GM23338 (cell line): Measurements from ENCODE around the gene CEP135. TPM values are rescaled to one million over a fixed set of nuclear protein-coding genes. Genes with fewer than 3 reads are reported as not detected.
A peak's percentile ranks its signal among the peaks of the same experiment; 100 is the strongest.

Source experiments
- ATAC-seq: fragments of 200-7000 bp; cut with Tn5 transposase; 3 replicates; pipeline ENCODE4 v1.9.1; 2020
- DNase-seq: peaks from one replicate; pipeline ENCODE4 v3.0.0-alpha.2; 2015; ENCODE audit warnings: low spot score
- H2AFZ ChIP-seq: fragments of 200-600 bp; sonication (generic); 2 replicates; pipeline ENCODE4 v1.8.0; 2016; ENCODE audit warnings: antibody characterized with exemption, mild to moderate bottlenecking, moderate library complexity
- H3F3A ChIP-seq: fragments of 200-600 bp; sonication (generic); replicated peaks from 2 replicates; pipeline ENCODE4 v1.8.0; 2017; ENCODE audit warnings: antibody characterized with exemption, mixed run types, low read depth
- H3K27ac ChIP-seq: fragments of 200-600 bp; sonication (generic); 2 replicates; pipeline ENCODE4 v1.6.1; 2016; ENCODE audit warnings: low read depth
- H3K27me3 ChIP-seq: fragments of 200-600 bp; sonication (generic); 2 replicates; pipeline ENCODE4 v1.8.0; 2016; ENCODE audit warnings: mild to moderate bottlenecking, mixed run types, moderate library complexity; ENCODE audit not compliant: insufficient read depth
- H3K36me3 ChIP-seq: fragments of 200-600 bp; sonication (generic); 2 replicates; pipeline ENCODE4 v1.8.0; 2016; ENCODE audit warnings: mild to moderate bottlenecking; ENCODE audit not compliant: insufficient read depth
- H3K4me1 ChIP-seq: fragments of 200-600 bp; sonication (generic); 2 replicates; pipeline ENCODE4 v1.8.0; 2016; ENCODE audit warnings: mild to moderate bottlenecking, moderate library complexity; ENCODE audit not compliant: insufficient read depth
- H3K4me2 ChIP-seq: fragments of 200-600 bp; sonication (generic); 2 replicates; pipeline ENCODE4 v1.7.1; 2017; ENCODE audit warnings: mixed run types
- H3K4me3 ChIP-seq: fragments of 200-600 bp; sonication (generic); 2 replicates; pipeline ENCODE4 v1.6.1; 2016; ENCODE audit warnings: mixed run types
- H3K79me2 ChIP-seq: fragments of 200-600 bp; sonication (generic); replicated peaks from 2 replicates; pipeline ENCODE4 v1.8.0; 2017; ENCODE audit warnings: mild to moderate bottlenecking; ENCODE audit not compliant: insufficient read depth
- H3K9me2 ChIP-seq: fragments of 200-600 bp; sonication (generic); 2 replicates; pipeline ENCODE4 v1.8.0; 2017; ENCODE audit not compliant: insufficient read depth
- H4K20me1 ChIP-seq: fragments of 200-600 bp; sonication (generic); replicated peaks from 2 replicates; pipeline ENCODE4 v1.8.0; 2017; ENCODE audit warnings: mild to moderate bottlenecking; ENCODE audit not compliant: insufficient read depth
- H3K27ac Mint-ChIP-seq: 2 replicates; pipeline ENCODE4 v1.8.0; 2020; ENCODE audit warnings: inconsistent platforms, mild to moderate bottlenecking, moderate library complexity, mixed read lengths
- H3K27me3 Mint-ChIP-seq: 3 replicates; pipeline ENCODE4 v1.8.0; 2022; ENCODE audit warnings: low read depth, mild to moderate bottlenecking, moderate library complexity, mixed read lengths, inconsistent platforms; ENCODE audit not compliant: insufficient read depth, poor library complexity
- H3K36me3 Mint-ChIP-seq: 3 replicates; pipeline ENCODE4 v1.8.0; 2021; ENCODE audit warnings: low read depth, mild to moderate bottlenecking, inconsistent platforms, moderate library complexity, mixed read lengths
- H3K4me1 Mint-ChIP-seq: 3 replicates; pipeline ENCODE4 v1.8.0; 2020; ENCODE audit warnings: mild to moderate bottlenecking, inconsistent platforms, mixed read lengths
- H3K4me3 Mint-ChIP-seq: 3 replicates; pipeline ENCODE4 v1.8.0; 2021; ENCODE audit warnings: moderate library complexity, mild to moderate bottlenecking, inconsistent platforms, mixed read lengths
- H3K9me3 Mint-ChIP-seq: 3 replicates; pipeline ENCODE4 v1.8.0; 2020; ENCODE audit warnings: moderate library complexity, mild to moderate bottlenecking, inconsistent platforms, mixed read lengths
- CREB1 ChIP-seq: fragments of 250-450 bp; sonication (Bioruptor Pico); IDR thresholded peaks from 2 replicates; pipeline ENCODE4 v1.5.0; 2020; ENCODE audit warnings: low read depth, mild to moderate bottlenecking, moderate library complexity
- CTCF ChIP-seq, 2 experiments: fragments of 200-600 bp in 1 of 2; sonication (generic) in 1 of 2; conservative IDR thresholded peaks; 2 replicates each; pipeline versions ENCODE4 v1.5.1 to v1.6.1; 2016 to 2017; ENCODE audit warnings: antibody characterized with exemption in 2 of 2, low read depth in 2 of 2, mild to moderate bottlenecking in 2 of 2, moderate library complexity in 1 of 2
- ETS1 ChIP-seq: IDR thresholded peaks from 2 replicates; pipeline ENCODE4 v1.6.1; 2016; ENCODE audit warnings: antibody characterized with exemption
- EZH2 ChIP-seq: fragments of 200-600 bp; sonication (generic); IDR thresholded peaks from one replicate; pipeline ENCODE4 v1.8.0; 2017; ENCODE audit warnings: antibody characterized with exemption, mild to moderate bottlenecking, low read depth; ENCODE audit not compliant: unreplicated experiment
- EZH2phosphoT487 ChIP-seq: fragments of 200-600 bp; sonication (generic); IDR thresholded peaks from one replicate; pipeline ENCODE4 v1.8.1; 2018; ENCODE audit warnings: antibody characterized with exemption; ENCODE audit not compliant: unreplicated experiment
- NANOG ChIP-seq: IDR thresholded peaks from 2 replicates; pipeline ENCODE4 v1.6.1; 2016; ENCODE audit warnings: antibody characterized with exemption, borderline replicate concordance
- POLR2AphosphoS5 ChIP-seq: IDR thresholded peaks from 2 replicates; pipeline ENCODE4 v1.6.1; 2016; ENCODE audit warnings: antibody characterized with exemption, low read depth
- STAT1 ChIP-seq: IDR thresholded peaks from one replicate; pipeline ENCODE4 v1.6.1; 2016; ENCODE audit warnings: antibody characterized with exemption; ENCODE audit not compliant: unreplicated experiment
- ZNF462 ChIP-seq: fragments of 250-450 bp; sonication (Bioruptor Pico); IDR thresholded peaks from 2 replicates; pipeline ENCODE4 v1.5.0; 2020; ENCODE audit warnings: mild to moderate bottlenecking, moderate library complexity
- polyA plus RNA-seq: library from polyadenylated mRNA; unstranded; fragments of >200 nt; fragmentation: Nextera tagmentation; extraction: Ambion mirVana; gene quantifications from 2 replicates; pipeline ENCODE4 v1.2.1, GENCODE V29; 2016
- total RNA-seq: library from RNA; depleted of rRNA; stranded (reverse); fragments of >200 nt; shearing (Covaris generic); gene quantifications from 2 replicates; pipeline ENCODE4 v1.2.3, GENCODE V29; 2014

Gene CEP135
- total and polyA plus RNA-seq, 2 experiments from 2014 or later: 11.8 to 15.7 TPM

- TF ChIP-seq CREB1: no peak
- no peak for TF ChIP-seq ETS1
- no peak for TF ChIP-seq NANOG
- TF ChIP-seq ZNF462 (CRISPR knock-in tag): no peak
Observed at GRCh38 chr4:56055027-56055977, 106.6 kb downstream of the CEP135 start (continued).

- ATAC-seq (no peak), DNase-seq (no peak)
- H3K4me1 Mint-ChIP-seq: peaks cover 52% of the 10 kb centered on the region
- Histone ChIP-seq H2AFZ (no peak overlapping the region), H3K27ac (no peak overlapping the region), H3F3A (no peaks in the 10 kb centered on the region), H3K79me2 (peaks cover 34% of the 10 kb centered on the region), H3K4me2 (no peak overlapping the region), H3K9me2 (no peaks in the 10 kb centered on the region), H4K20me1 (no peaks in the 10 kb centered on the region), H3K36me3 (no peaks in the 10 kb centered on the region), H3K4me1 (peaks cover 27% of the 10 kb centered on the region), H3K27me3 (no peaks in the 10 kb centered on the region), H3K4me3 (no peak overlapping the region)
- H3K27ac Mint-ChIP-seq: 0 out of 2 replicates have a peak overlapping the region, but pooled peaks have one; percentile 44
- peaks cover 10% of the 10 kb centered on the region for H3K36me3 Mint-ChIP-seq
- no peaks in the 10 kb centered on the region for H3K27me3 Mint-ChIP-seq
- no peaks in the 10 kb centered on the region for H3K9me3 Mint-ChIP-seq
- H3K4me3 Mint-ChIP-seq: no peak overlapping the region
- TF ChIP-seq EZH2phosphoT487: no peak
- TF ChIP-seq NANOG: no peak
- no peak for TF ChIP-seq EZH2
- TF ChIP-seq STAT1: no peak
- no peak for TF ChIP-seq CREB1
- no peak for TF ChIP-seq CTCF (conservative IDR thresholded peaks at IDR 0.05; ENCODE audit: low read depth in 2 of 2)
- no peak for TF ChIP-seq POLR2AphosphoS5
- no peak for TF ChIP-seq ETS1
Observed at GRCh38 chr4:56055991-56056390, 107.2 kb downstream of the CEP135 start.
